ENCODE data around the gene SETX.
"Not testable (repeated sequence)": the region's sequence is repeated elsewhere in the genome, so short reads cannot be mapped to it uniquely, and the experiment has no call there.

SETX gene

GRCh38 chr9:132283863-132284262, 70.9 kb downstream of the SETX start:
- ChIA-PET CTCF (interaction anchor here (1.3 kb wide), 1 partner anchor 25 kb away, joined by 4 read pairs; no protein-coding TSS in a partner anchor), POLR2A (ENCODE audit: low non-redundant PET) (no interaction called here)
- DNase-seq (ENCODE audit: low spot score): no peak
- TF ChIP-seq CTCF (conservative IDR thresholded peaks at IDR 0.05; ENCODE audit: low read depth): no peak
- no peak overlapping the region for H3K27ac ChIP-seq

GRCh38 chr9:132283165-132283564, 71.6 kb downstream of the SETX start:
- CTCF ChIA-PET: interaction anchor here (0.6 kb wide), 1 partner anchor 10 kb away, joined by 4 read pairs; no protein-coding TSS in a partner anchor
- H3K27ac ChIP-seq: no peak overlapping the region
- POLR2A ChIA-PET (ENCODE audit: low non-redundant PET): no interaction called here
- no peak for DNase-seq (ENCODE audit: low spot score)
- TF ChIP-seq CTCF (conservative IDR thresholded peaks at IDR 0.05; ENCODE audit: low read depth): no peak

- no peak overlapping the region for H3K27ac ChIP-seq
- DNase-seq (ENCODE audit: low spot score): no peak
- ChIA-PET CTCF (no interaction called here), POLR2A (ENCODE audit: low non-redundant PET) (no interaction called here)
- TF ChIP-seq CTCF (conservative IDR thresholded peaks at IDR 0.05; ENCODE audit: low read depth): no peak
These were observed 79.9 kb downstream of the SETX start for GRCh38 chr9:132274861-132275260.

- POLR2A ChIA-PET (ENCODE audit: low non-redundant PET): not testable (repeated sequence)
- peak; percentile 84 for DNase-seq (ENCODE audit: low spot score)
- H3K27ac ChIP-seq: peak overlapping the region; percentile 73
- CTCF ChIA-PET: interaction anchor here (0.5 to 1.6 kb wide), 5 partner anchors 11 to 1473 kb away, joined by 3 to 9 read pairs (median 4); no protein-coding TSS in a partner anchor
These were observed 84.9 kb downstream of the SETX start for GRCh38 chr9:132269704-132270516.

GRCh38 chr9:132268725-132269352, 85.9 kb downstream of the SETX start:
- POLR2A ChIA-PET (ENCODE audit: low non-redundant PET): no interaction called here

GRCh38 chr9:132267660-132268059, 87.1 kb downstream of the SETX start:
- TF ChIP-seq CTCF (conservative IDR thresholded peaks at IDR 0.05; ENCODE audit: low read depth): no peak
- DNase-seq (ENCODE audit: low spot score): no peak
- no peak overlapping the region for H3K27ac ChIP-seq
- ChIA-PET CTCF (interaction anchor here (1.1 kb wide), 1 partner anchor 645 kb away, joined by 3 read pairs; no protein-coding TSS in a partner anchor), POLR2A (ENCODE audit: low non-redundant PET) (no interaction called here)

More at GRCh38 chr9:132268725-132269352, 85.9 kb downstream of the SETX start:
- peak; percentile 46 for DNase-seq (ENCODE audit: low spot score)
- peak overlapping the region; percentile 37 for H3K27ac ChIP-seq
- CTCF ChIA-PET: interaction anchor here (0.5 to 1.6 kb wide), 8 partner anchors 10 to 646 kb away, joined by 3 to 9 read pairs (median 3); no protein-coding TSS in a partner anchor
- peak; percentile 99 for TF ChIP-seq CTCF (conservative IDR thresholded peaks at IDR 0.05; ENCODE audit: low read depth)
